Measurements from ENCODE around the gene ESR1.
"Not testable (repeated sequence)": the region's sequence is repeated elsewhere in the genome, so short reads cannot be mapped to it uniquely, and the experiment has no call there.

ESR1 gene

DNA sequence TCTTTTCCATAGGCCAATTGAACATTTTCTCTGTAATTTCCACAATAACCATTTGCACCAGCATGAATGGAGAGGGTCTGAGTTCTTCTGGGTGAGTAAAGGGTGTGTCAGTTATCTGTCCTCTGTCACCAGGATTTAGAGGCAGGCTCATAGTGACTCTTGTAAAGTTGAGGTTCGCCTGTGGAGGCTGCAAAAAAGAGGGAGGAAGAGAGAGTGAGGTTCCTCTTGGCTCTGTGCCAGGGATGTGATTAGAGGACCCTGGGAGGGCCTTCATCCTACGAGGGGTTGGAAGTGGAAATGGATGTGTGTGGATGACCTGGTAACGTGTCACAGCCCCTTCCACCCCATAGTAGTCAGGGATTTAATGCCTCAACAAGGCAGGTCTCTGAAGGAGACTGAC lies 242.0 kb downstream of the ESR1 start:
- in situ Hi-C loops (cut with MboI; ENCODE audit: low sequenced_read_pairs) = no loop called here

DNA sequence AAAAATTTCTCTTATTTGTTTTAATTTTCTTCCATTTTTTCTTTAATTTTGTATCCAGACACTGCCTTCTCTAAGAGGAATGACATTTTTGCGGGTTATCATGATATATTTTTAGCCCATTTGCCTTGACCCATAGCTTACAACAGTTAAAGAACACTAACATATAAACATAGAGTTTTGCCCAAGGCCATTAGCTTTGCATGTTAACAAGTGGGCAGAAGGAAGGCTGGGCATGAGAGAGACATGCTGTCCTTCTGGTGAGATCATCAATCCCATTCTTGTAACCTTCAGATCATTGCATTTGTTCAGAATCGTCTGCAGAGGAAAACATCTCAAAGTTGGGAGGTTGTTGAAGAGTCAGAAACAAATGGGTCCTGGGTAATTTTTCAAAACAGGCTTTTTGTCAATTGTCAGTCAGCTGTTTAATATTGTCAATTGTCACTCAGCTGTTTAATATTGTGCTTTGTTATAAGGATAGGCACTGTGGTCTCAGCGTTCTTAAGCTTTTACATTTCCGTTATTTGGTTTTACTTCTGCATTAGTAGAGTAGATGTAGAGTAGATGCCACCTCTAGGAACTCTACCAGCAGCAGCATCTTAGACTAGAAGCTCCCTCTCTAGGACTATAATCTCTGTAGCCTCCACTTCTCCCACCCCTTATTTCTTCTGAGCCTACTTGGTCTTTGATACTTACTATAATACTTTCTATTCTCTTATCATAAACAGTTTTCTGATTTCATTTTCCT lies 243.1 kb downstream of the ESR1 start:
- in situ Hi-C loops (cut with MboI; ENCODE audit: low sequenced_read_pairs) = no loop called here

DNA sequence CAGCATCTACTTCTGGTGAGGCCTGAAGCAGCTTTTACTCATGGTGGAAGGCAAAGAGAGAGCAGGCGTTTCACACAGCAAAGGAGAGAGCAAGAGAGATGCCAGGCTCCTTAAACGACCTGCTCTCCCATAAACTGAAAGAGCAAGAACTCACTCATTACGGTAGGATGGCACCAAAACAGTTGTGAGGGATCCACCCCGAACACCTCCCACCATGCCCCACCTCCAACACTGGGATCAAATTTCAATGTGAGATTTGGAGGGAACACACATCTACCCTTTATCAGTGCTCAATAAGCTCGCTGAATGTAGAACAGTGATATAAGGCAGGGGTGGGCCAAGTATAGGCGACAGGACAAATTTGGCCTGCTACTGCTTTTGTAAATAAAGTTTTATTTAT lies 244.6 kb downstream of the ESR1 start:
- in situ Hi-C loops (cut with MboI; ENCODE audit: low sequenced_read_pairs) = no loop called here

DNA sequence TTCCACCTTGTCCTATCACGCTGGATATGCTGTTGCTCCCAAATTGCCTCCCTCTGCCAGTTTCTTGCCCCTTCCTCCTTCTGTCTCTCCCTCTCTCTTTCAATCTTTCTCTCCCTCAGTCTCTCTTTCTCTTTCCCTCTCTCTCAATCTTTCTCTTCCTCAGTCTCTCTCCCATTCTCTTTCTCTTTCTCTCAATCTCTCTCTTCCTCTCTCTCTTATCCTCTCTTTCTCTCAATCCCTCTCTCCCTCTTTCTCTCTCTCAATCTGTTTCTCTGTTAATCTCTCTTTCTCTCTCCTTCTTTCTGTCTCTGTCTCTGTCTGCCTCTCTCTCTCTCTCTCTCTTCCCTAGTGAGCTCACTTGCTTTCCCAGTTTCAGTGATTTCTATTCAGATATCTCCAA lies 245.8 kb downstream of the ESR1 start:
- in situ Hi-C loops (cut with MboI; ENCODE audit: low sequenced_read_pairs) = no loop called here

DNA sequence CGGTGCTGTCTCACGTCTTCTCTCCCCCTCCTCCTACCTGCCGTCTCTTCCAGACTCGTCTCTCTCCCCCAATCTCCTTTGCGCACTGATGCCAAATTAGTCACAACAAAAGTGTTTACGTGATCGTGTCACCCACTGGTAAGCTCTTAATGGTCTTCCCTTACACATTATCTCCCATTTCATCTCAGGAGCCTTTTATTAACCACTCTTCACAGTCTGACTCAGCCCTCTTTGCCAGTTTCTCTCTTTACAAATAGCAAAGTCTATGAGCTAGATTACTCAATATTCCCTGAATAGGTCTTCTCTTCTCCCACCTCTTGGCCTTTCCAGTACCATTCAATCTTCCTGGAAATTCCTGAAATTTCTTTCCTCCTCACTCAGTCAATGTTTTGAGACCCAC lies 247.0 kb downstream of the ESR1 start:
- in situ Hi-C loops (cut with MboI; ENCODE audit: low sequenced_read_pairs) = no loop called here

DNA sequence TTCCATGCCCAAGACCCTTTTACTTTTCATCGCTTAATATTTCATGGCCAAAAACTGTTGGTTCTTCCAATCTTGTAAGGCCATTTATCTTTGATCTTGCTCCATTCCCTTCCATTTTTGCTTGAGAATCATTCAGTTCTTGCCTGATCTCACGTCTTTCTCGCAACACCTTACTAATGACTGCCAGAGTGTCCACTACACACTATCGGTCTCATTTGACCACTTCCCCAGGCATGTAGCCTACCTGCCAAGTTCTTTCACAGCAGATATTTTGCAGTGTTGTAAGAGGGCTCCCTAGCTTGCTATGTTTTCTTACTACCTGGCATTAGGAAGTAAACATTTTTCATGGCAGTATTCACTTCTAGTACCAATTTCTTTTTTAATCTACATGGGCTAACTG lies 248.0 kb downstream of the ESR1 start:
- in situ Hi-C loops (cut with MboI; ENCODE audit: low sequenced_read_pairs) = no loop called here

DNA sequence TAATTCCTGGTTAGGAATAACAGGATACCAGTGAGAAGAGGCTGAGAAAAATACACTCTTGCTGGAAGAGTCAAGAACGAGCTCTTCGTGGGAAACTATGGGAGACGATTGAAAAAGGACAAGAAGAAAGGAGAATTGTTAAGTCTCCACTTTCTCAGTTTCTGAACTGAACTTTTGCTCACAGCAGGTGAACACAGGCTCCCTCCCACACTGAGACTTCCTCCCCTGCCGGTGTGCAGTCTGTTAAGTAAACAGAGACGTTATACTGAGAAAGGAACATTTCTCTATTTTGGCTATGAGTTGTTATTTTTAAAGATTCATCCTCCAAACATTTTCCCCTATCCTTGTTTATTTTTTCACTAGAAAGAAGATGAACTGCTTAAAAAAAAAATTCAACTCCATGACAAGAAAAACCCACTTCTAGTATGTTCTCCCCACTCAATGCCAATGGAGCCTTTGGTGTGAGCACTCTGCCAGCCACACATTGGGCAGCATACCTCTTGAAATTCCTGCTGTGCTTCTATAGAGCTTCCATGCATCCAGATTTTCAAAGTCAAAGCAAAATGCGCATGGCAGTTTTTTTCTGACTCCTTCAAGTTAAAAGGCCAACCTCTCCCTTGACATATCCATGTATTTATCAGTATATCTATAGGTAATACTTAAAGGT lies 250.5 kb downstream of the ESR1 start:
- in situ Hi-C loops (cut with MboI; ENCODE audit: low sequenced_read_pairs) = no loop called here

DNA sequence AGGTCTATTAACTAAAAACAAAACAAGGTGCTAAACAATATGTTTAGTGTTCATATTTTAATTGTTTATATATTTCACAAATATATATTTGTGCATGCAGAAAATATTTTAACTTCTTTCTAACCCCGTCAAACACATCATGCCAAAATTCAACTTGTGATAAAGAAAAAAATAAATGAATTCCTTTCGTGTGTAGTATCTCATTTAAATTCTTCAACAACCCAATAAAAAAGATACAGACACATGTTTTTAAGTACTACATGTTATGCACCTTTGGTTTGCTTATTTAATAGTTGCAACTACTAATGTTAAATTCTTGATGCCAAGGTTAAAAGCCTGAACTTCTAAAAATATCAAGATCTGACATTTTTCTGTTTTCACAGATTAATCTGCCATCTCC lies 252.4 kb downstream of the ESR1 start:
- in situ Hi-C loops (cut with MboI; ENCODE audit: low sequenced_read_pairs) = no loop called here

DNA sequence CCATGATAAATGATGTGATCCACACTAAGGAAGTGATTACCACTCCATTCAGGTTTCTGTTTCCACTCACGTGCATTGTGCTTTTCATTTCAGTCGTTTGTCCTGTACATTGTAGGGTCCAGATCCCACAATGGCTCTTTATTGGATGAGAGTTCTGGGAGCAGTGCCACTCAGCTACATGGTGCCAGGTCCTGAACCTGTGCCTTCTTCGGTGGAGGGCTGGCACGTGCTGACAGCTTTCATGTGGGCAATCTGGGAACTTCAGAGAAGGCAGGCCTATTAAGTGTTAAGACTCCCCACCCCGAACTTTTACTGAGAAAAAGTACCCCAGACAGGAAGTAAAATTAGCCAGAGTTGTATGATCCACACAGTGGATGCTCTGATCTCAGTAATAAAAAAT lies 255.0 kb downstream of the ESR1 start:
- in situ Hi-C loops (cut with MboI; ENCODE audit: low sequenced_read_pairs) = no loop called here

DNA sequence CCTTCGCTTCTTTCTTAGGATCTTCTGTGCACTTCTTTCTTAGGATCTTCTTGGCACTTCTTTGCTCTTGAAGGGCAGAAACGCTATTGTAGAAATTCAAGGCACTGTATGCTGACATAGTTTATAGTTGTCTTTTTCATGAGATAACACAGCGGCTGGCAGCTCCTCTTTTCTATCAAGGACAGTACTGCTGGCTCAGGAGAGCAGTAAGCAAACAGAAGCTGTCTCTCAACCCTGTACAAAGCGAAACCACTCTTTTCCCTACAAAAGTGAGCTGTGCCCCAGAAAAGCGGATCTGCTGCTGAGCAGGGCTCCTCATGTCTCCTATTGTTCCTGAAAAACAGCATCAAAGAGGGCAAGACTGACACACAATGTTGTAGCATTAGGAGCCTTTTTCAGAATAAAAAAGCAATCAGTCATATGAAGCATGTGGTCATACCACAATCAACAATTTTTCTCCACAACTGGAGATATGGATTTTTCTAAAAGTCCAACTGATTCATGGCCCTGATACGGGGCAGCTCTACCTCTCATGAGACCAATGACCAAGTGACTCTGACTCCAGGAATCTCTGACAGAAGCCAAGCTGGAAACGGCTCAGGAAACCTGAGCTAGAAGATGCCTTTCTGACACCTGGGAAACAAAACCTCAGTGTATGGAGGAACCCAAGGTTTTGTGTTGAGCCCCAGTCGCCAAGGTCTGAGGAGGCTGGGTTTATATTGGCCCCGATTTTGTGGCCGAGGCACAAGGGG lies 255.9 kb downstream of the ESR1 start:
- in situ Hi-C loops (cut with MboI; ENCODE audit: low sequenced_read_pairs) = no loop called here

DNA sequence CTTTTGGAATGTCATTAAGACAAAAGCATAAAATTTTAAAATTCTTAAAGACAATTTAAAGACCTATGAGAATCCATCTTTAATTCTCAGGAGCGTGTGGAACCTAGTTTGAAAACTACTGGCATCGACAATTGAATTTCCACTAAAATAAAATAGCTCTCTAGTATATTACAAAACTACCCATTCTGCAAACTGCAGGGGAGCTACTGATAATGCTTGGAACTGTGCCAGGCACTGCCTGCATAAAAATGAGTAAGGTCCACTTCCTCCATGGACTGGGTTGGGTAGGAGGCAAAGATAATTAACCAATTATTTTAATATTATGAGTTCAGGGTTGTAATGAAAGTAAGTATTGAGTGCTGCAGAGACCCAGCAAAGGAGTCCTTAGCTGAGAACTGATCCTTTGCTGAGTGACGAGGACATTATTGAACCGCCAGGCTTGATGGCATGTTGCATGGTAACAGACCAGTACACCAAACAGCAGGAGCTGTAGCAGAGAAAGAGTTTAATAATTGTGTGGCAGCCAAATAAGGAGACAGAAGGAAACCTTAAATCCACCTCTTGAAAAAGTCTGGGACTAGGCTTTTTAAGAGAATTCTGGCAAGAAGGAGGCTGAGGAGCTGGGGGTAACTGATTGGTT lies 261.3 kb downstream of the ESR1 start:
- in situ Hi-C loops (cut with MboI; ENCODE audit: low sequenced_read_pairs) = no loop called here

DNA sequence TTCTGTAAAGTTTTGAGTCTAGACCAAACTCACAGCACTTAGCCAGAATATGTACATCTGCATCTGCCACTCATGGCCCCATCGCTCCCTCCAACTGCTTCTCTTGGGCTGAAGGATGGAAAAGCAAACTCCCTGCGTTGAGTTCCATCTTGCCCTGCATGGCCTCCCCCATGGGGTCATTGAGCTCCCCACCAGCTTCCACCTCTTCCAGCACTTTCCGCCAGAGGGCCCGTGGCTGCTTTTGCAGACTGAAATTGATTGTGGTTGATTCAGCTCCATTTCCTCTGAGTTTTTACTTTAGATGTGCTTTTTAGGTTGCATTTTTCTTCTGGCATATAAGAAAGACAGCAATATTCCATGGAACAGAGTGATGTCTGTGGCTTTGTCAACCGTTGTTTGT lies 263.1 kb downstream of the ESR1 start:
- in situ Hi-C loops (cut with MboI; ENCODE audit: low sequenced_read_pairs) = no loop called here

DNA sequence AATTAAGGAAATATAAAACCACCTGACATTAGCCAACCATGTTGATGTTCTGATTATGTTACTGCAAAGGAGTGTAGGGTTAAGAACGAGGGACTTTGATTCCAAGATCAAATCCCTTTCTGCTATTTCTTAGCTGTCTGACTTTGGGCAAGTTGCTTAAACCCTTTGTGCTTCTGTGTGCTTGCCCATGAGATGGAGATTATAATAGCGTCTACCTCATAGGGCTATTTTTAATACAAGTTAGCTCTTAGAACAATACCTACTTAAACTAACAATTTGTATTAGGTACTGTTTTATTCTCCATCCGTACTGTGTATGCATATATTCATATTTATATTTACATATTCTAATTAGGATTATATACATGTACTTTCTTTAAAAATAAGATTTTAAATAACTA lies 263.8 kb downstream of the ESR1 start:
- in situ Hi-C loops (cut with MboI; ENCODE audit: low sequenced_read_pairs) = no loop called here

DNA sequence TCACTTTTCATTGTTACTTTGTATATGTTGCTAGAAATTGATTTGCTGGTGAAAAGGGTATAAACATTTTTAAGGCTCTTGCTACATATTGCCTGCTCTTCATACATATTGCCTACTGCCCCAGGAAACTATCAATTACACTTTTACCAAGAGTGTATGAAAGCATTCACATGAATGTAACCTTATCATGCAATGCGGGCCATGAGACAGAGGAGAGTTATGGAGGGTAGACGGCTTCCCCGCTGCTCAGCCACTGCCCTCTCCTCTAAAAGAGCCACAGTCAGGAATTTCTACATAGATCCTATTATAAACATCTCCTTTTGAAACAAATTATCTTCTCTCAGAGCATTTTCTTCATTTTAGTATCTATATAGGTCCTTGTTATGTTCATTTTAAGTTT lies 264.4 kb downstream of the ESR1 start:
- in situ Hi-C loops (cut with MboI; ENCODE audit: low sequenced_read_pairs) = no loop called here

DNA sequence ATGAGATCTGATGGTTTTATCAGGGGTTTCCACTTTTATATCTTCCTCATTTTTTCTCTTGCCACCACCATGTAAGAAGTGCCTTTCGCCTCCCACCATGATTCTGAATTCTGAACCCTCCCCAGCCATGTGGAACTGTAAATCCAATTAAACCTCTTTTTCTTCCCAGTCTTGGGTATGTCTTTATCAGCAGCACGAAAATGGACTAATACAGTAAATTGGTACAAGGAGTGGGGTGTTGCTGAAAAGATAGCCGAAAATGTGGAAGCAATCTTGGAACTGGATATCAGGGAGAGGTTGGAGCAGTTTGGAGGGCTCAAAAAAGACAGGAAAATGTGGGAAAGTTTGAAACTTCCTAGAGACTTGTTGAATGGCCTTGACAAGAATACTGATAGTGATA lies 268.8 kb downstream of the ESR1 start:
- in situ Hi-C loops (cut with MboI; ENCODE audit: low sequenced_read_pairs) = not testable (repeated sequence)

DNA sequence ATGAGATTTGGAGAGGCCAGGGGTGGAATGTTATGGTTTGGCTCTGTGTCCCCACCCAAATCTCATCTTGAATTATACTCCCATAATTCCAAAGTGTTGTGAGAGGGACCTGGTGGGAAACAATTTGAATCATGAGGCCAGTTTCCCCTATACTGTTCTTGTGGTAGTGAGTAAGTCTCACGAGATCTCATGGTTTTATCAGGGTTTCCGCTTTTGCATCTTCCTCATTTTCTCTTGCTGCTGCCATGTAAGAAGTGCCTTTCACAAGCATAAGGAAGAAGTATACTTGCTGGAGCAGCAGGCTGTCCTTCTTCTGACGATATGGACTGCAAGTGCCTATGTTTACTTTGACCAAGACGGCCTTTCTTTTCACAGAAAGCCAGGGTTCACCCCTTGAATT lies 270.5 kb downstream of the ESR1 start:
- in situ Hi-C loops (cut with MboI; ENCODE audit: low sequenced_read_pairs) = no loop called here

DNA sequence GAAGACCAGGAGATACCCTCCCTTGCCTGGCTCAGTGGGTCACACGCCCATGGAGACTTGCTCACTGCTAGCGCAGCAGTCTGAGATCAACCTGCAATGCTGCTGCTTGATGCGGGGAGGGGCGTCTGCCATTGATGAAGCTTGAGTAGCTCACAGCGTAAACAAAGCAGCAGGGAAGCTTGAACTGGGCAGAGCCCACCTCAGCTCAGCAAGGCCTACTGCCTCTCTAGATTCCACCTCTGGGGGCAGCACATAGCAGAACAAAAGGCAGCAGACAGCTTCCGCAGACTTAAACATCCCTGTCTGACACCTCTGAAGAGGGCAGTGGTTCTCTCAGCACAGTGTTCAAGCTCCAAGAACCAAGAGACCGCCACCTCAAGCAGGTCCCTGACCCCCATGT lies 271.3 kb downstream of the ESR1 start:
- in situ Hi-C loops (cut with MboI; ENCODE audit: low sequenced_read_pairs) = no loop called here

DNA sequence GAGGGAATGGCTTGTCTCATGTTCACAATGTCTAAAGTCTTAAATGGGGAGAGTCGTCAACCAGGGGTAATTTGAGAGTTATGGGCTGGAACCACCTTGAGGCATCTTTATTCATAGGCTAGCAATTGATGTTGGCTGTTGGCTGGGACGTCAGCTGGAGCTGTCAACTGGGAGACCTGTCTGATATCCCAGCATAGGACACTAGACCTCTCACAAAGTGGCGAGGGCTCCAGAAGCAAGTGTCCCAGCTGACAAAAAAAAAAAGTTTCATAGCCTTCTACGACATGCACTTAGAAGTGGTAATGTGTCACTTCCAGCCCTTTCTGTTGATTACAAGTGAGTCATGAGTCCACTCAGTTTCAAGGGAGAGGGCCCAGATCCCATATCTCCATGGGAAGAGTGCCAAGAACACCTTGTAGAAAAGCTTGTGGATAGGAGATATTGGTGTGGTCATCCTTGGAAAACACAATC lies 278.0 kb downstream of the ESR1 start:
- in situ Hi-C loops (cut with MboI; ENCODE audit: low sequenced_read_pairs) = no loop called here

DNA sequence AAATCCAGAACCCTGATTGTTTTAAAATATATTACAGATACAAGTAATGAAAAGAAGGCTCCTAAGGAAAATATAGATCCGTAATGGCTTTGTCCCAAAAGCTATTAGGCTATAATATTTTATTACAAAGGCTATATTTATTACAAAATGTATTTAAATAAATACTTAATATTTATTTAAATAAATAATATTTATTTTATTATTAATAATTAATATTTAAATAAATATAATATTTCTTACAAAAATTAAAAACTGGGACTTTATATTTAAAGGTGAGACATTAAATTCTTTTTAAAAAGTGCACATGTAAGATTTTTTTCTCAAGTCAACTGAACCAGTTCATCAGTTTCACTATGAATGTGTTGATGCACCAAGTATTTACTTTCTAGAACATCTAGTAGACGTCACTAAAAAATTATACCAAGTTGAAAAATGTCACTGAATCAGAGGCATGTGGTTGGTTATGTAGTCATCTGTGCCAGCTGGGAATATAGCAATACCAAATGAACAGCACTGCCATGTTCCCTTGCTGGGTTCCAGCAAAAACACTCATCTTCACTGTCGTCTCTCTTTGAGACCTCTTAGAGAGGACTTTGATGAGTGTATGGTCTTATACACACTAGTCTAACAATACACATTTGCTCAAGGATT lies 278.9 kb downstream of the ESR1 start:
- in situ Hi-C loops (cut with MboI; ENCODE audit: low sequenced_read_pairs) = no loop called here

DNA sequence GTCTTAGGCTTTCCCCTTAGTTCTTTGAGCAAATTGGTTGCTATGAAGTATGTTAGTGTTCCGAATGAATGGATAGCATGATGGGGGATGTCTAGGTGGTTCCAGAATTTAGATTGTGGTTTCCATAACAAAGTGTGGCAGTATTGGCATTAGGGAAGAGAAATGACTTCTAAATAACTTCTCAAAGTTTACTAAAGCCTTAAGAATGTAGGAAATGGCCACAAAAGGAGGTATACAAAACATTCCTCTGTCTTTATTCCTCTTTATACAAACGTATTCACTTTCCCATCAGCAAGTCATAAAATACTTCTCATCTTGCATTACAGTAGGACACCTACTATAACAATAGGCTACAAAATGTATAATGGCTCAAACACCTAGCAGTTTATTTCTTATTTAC lies 279.6 kb downstream of the ESR1 start:
- in situ Hi-C loops (cut with MboI; ENCODE audit: low sequenced_read_pairs) = no loop called here

DNA sequence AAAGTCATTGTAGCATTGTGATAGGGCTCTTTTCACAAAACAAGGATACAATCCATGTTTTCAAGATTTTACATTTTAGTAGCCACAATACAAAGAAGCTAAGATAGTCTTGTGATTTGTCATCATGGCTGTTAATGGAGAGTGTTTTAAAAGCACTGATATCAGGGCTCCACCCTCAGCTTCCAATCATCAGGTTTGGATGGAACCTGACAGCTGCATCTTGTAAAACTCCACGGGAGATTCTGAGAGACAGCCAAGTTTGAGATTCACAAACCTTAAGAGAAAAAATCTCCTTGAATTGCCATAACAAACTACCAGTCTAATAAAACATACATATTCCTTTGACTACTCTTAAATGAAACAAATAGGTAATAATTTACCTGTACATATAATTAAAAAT lies 280.2 kb downstream of the ESR1 start:
- in situ Hi-C loops (cut with MboI; ENCODE audit: low sequenced_read_pairs) = no loop called here

All from HL-60/S4 treated with phorbol 12-myristate 13-acetate at 8.2 ng/mL for 4 days and 3 days (cell line).